Measurements from ENCODE around the gene AADACL3.
"Not testable (repeated sequence)": the region's sequence is repeated elsewhere in the genome, so short reads cannot be mapped to it uniquely, and the experiment has no call there.

Gene AADACL3

DNA sequence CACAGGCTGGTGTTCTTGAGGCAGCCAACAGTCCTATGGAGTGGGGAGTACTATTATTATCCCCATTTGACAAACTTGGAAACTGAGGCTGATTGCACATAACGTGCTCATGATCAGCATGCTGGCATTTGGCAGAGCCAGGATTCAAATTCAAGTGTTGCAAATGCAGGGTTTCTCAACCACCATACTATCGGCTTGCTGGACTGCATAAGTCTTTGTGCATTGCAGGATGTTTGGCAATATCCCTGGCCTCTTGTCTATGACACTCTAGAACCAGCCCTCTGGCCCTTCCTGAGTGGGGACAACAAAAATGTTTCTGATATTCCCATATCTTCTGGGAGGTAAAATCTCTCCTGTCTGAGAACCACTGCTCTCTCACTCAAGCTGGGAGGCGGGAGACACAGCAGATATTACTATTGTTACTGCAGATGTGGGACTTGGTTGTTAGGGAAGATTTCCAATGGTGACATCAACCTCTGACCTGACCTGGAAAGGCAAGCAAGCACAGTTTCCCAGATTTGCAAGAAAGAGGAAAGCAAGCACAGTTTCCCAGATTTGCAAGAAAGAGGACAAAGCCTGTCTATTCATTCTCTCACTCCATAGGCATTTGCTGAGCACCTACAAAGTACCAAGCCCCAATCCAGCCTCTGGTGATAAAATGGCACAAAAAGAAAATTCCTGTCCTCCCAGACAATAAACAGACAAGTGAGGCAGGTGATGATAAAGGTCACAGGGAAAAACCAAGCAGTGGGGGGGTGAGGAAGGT, 1.0 kb upstream of the AADACL3 start:
- DNase-seq (ENCODE audit: low read depth in 2 of 2) = no peak

DNA sequence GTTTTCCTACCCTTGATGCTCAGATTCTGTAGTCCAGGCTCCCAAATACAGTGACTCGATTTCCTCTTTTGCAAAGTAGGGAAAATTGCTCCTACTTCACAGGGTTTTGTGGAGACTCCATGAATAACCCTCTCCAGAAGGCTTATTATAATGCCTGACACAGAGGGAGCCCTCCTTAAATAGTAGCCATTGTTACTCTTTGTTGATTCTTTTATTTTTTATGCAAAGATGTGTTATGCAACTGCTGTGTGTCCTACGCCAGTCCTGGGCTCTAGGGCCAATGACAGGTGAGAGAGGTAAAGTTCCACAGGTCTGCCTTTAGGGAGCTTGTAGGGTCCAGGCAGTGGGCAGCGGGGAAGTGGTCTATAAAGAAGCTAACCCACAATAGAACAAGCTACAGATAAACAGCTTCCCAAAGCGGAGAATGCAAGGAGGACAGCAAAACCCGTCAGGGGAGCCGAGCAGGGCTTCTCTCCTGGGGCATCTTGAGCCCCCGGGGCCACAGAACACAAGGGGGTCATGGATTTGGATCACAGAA, 1.5 kb downstream of the AADACL3 start:
- DNase-seq (ENCODE audit: low read depth in 2 of 2) = no peak

DNA sequence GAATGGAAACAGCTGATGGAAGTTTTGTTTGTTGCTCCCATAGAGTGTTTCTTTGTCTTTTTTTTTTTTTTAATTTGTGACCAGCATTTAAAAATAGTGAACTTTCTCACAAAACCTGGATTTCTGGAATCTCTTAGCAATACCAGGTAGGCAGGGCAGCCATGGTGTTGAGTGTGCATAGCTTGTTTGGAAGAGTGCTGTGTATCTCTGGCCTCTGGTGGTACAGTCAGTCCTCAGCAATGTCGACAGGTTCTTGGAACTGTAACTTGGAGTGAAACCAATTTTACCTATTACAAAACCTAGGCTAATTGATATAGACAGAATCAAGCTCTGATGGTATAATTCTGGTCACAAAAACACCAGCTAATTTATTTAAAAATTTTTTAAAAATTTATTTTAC, 6.7 kb downstream of the AADACL3 start:
- no peak for DNase-seq (ENCODE audit: low read depth in 2 of 2)

DNA sequence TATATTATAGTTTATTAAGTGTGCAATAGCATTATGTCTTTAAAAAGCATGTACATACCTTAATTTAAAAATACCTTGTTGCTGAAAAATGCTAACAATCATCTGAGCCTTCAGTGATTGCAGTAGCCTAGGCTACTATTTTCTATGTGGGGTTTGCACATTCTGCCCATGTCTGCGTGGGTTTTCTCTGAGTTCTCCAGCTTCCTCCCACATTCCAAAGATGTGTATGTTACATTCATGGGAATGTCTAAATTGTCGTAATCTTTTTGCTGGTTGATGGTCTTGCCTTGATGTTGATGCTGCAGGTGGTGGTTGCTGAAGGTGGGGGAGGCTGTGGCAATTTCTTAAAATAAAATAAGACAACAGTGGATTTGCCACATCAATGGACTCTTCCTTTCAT, 12.5 kb downstream of the AADACL3 start:
- no peak for DNase-seq (ENCODE audit: low read depth in 2 of 2)

DNA sequence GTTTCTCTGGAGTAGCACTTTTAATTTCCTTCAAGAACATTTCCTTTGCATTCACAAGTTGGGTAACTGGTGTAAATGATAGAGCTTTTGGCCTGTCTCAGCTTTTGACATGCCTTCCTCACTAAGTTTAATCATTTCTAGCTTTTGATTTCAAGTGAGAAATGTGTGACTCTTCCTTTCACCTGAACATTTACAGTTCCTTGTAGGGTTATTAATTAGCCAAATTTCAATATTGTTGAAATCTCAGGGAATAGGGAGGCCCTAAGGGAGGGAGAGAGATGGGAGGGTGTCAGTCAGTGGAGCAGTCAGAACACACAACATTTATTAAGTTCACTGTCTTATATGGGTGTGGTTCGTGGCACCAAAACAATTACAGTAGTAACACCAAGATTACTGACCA, 14.2 kb downstream of the AADACL3 start:
- DNase-seq (ENCODE audit: low read depth in 2 of 2) = no peak

DNA sequence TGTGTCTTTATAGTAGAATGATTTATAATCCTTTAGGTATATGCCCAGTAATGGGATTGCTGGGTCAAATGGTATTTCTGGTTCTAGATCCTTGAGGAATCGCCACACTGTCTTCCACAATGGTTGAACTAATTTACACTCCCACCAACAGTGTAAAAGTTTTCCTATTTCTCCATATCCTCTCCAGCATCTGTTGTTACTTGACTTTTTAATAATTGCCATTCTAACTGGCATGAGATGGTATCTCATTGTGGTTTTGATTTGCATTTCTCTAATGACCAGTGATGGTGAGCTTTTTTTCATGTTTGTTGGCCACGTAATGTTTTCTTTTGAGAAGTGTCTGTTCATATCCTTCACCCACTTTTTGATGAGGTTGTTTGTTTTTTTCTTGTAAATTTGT, 15.2 kb downstream of the AADACL3 start:
- not testable (repeated sequence) for DNase-seq (ENCODE audit: low read depth in 2 of 2)

DNA sequence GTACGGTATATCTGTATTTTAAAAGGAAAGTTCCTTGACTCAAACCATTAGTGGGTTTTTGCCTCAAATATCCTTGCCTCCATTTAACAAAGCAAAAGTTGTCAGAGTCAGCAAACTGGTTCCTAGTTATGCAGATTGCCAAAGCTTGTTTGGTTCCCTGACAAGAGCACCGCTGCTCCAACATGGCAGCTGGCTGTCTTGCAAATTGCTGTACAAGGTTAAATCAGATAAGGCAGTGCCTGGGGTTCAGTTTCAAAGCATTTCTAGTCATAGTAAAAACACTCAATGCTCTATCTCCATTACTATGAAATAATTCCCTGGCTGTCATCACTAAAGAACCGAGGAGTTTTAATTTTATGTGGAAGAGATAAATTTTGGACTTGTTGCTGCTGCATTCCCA, 18.7 kb downstream of the AADACL3 start:
- no peak for DNase-seq (ENCODE audit: low read depth in 2 of 2)

DNA sequence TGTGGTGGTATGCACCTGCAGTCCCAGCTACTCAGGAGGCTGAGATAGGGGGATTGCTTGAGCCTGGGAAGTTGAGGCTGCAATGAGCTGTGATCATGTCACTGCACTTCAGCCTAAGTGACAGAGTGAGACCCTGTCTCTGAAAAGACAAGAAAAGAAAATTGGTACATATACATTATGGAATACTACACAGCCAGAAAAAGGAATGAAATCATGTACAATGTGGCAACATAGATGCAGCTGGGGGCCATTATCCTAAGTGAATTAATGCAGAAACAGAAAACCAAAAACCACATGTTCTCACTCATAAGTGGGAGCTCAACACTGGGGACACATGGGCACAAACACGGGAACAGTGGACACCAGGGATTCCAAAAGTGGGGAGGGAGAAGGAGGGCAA, 23.0 kb downstream of the AADACL3 start:
- DNase-seq (ENCODE audit: low read depth in 2 of 2) = no peak

DNA sequence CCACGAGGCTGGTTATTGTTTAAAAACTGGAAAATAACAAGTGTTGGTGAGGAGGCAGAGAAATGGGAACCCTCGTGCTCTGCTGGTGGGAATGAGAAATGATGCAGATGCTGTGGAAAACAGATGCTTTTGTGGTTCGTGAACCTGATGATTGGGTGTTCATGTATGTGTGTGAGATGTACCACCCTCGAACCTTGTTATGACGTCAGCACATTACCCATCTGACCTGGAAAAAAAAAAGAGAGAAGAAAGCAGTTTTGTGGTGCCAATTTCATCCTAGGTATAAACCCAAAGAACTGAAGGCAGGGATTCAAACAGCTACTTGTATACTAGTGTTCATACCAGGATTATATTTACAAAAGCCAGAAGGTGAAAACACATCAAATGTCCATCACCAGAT, 23.7 kb downstream of the AADACL3 start:
- DNase-seq (ENCODE audit: low read depth in 2 of 2) = no peak

DNA sequence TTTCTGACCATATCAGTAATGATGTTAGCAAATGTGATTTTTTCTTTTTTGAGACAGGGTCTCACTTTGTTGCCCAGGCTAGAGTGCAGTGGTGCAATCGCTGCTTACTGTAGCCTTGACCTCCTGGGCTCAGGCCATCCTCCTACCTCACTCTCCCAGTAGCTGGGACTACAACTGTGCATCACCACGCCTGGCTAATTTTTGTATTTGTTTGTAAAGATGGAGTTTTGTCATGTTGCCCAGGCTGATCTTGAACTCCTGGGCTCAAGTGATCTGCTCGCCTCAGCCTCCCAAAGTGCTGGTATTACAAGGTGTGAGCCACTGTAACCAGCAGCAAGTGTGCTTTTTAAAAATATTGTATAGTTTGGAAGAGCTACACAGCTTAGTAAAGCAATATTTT, 26.0 kb downstream of the AADACL3 start:
- no peak for DNase-seq (ENCODE audit: low read depth in 2 of 2)

DNA sequence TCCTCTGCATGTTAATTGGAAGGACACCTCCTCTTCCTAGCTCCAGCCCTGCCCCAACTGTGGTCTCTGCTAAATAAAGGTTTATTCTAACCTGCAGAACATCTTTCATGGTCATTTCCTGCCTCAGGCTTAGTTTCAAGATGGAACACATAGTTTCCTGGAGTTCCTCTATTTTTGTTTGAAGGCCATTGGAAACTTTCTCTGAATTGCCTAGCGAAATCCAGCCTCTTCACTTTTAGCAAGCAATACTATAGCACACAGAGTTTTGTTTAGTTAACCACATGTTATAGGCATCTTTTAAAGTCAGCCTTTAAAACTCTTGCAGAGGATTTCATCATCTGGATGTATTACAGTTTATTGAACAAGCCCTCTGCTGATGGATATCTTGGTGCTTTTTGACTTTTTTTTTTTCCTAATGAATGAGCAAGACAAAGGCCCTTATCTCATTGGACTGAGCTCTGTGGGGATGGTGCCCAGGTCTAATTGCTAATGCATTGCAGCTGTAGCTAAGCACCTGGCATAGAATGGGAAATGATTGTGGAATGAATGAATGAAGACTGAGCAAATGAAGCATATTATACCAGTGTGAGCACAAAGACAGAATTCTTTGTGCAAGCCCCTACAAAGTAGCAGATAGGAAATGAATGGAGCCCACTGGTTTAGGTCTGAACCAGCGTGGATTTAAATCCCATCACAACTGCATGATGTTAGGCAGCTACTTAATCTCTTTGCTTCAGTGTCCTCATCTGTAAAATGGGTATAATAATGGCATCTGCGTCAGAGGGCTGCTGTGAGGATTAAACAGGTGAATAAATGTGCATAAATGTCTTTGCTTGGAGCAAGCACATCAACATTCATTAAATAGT, 29.4 kb downstream of the AADACL3 start:
- DNase-seq (ENCODE audit: low read depth in 2 of 2) = no peak

DNA sequence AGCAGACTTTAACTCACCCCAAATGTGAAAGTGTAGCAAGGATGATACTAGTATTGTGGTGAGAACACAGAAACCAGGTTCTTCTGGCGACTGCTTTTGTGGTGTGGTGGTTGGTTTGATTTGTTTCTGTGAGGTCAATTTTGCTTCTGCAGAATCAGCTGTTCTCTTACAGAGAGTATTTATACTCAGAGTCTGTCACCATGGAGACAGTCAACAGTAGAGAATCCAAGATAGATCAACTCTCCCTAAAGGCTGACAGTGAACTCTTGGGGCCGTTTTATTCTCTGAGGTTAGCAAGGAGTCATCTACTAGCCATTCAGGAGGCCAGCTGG, 30.0 kb downstream of the AADACL3 start, which contains the start of gene CFAP107:
Gene CFAP107, plus strand, starts transcription at position 209 of the 332 bp plus-strand sequence. CDS start 231 bp downstream, outside the sequence.
- DNase-seq (ENCODE audit: low read depth in 2 of 2) = no peak

DNA sequence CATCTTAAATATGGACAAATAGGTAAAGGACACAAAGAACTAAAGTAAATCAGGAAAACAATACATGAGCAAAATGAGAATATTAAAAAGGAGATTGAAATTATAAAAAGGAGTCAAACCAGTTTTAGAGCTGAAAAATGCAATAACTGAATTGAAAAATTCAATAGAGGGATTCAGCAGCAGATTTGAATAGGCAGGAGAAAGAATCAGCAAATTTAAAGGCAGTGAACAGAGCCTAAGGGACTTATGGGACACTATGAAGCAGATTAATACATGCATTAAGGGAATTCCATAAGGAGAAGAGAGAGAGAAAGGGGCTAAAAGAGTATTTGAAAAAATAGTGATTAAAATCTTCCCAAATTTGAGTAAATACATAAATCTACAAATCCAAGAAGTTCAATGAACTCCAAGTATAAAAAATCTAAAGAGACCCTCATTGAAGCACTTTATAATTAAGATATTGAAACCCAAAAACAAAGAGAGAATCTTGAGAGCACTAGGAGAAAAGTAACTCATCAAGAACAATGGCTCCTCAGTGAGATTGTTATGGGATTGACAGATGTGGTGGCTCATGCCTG, 33.0 kb downstream of the AADACL3 start:
- DNase-seq (ENCODE audit: low read depth in 2 of 2) = no peak

DNA sequence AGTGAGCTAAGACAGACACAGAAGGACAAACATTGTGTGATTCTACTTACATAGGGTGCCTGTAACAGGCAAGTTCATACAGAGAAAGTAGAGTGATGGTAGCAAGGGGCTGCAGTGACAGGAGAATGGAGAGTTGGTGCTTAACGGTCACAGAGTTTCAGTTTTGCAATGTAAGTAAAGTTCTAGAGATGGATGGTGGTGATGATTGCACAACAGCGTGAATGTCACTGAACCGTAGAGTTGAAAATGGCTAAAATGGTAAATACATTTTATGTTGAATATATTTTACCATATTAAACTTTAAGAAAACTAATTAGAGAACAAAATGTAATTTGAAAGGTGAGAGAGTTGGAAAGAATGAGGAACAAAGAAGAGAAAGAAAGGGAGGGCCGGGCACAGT, 38.8 kb downstream of the AADACL3 start:
- no peak for DNase-seq (ENCODE audit: low read depth in 2 of 2)

DNA sequence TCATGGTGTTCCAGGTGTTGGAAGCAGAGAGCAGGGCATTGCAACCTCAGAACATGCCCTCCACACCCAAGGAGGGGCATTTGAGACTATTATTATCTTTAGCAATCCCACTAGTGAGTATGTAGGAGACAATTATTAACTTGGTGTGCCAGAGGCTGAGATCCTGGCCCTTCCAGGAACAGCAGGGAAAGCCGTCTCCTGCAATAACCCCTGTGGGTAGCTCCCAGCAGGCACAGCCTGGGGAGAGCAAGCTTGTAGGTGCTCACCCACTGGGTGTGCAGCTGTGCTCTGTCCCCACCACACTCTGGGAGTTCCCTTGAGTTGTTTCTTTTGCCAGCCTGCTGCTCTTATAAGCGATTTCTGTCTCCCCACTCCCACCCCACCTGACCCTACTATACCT, 40.4 kb downstream of the AADACL3 start:
- DNase-seq (ENCODE audit: low read depth in 2 of 2) = no peak

DNA sequence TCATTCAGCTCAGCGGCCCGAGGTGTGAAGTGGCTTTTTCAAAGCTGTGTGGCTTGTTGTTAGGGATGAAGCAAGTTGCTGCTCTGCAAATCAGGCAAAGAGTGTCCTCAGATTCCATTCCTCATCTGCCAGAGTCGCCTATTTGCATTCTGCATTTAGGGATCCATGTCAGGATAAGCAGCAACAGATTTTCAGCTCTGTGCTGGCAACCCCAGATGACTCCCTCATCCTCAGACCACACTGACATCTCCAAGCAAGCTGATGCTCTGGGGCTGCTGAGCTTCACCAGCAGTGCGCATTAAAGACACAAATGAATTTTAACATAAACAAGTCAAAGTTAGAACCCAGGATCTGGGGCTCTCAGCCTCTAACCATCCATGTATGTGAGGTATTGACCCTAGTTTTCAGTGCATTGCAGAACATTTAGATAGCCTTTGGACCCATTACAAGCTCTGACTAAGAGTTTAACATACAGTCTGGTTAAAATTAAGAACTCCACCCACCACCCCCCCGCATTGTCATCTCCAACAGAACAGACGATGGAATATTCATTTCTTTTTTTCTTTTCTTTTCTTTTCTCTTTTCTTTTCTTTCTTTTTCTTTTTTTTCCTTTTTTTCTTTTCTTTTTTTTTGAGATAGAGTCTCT, 41.0 kb downstream of the AADACL3 start:
- DNase-seq (ENCODE audit: low read depth in 2 of 2) = no peak

DNA sequence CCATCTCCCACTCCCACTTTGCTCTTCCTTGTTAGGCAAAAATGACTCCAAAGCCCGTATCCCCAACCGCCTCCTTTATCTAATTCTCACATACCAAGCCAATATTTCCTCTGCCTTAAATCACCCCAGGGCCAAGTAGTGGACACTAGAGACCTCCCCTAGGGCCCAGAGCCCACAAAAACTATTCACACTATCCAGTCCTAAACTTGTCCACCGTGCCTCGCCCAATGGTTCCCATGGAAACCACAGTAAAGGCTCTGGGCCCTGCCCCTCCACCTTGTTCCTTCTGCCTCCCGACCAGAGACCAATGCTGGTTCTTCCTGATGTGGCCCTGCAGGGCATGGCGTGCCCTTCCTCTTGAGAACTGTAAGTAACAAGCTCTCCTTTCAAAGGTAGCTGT, 41.9 kb downstream of the AADACL3 start:
- no peak for DNase-seq (ENCODE audit: low read depth in 2 of 2)

DNA sequence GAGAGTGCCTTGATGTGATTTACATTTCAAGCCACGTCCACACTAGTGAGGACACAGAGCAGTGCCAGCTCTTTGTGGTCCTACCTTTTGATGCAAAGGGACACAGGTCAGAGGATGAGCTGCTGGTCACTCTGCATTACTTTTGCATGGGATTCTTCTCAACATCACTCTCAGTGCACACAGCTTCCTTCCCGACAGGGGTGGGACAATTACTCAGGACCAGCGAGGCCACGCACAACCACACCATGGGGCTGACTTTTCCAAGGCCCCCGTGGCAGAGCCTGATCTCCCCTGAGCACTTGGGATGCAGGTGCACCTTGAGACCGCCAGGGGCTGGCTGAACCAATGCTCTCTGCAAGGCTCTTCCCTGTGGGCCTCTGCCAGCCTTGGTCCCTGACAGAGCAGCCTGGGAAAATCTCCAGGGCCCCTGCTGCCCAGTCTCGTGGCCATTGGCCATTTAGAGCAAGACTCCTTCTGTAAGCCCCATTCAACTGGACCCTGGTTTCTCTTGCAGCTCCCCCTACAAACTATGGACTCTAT, 44.4 kb downstream of the AADACL3 start:
- DNase-seq (ENCODE audit: low read depth in 2 of 2) = no peak

DNA sequence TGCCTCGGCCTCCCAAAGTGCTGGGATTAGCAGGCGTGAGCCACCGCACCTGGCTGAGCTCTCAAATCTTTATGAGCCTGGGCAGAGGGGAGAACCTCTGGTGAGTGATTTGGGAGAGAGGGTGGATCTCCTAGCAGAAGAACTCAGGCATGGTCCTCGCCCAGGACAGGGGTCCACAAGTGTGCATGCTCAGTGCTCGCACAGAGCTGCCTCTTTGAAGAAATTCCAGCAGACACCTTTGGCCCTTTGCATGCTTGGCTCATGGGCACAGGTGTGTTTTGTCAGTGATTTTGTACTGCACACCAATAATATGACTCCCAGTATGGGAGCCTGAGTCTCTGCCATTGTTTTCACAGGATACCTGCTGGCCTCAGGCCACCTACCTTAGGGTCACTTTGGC, 45.9 kb downstream of the AADACL3 start:
- DNase-seq (ENCODE audit: low read depth in 2 of 2) = no peak

DNA sequence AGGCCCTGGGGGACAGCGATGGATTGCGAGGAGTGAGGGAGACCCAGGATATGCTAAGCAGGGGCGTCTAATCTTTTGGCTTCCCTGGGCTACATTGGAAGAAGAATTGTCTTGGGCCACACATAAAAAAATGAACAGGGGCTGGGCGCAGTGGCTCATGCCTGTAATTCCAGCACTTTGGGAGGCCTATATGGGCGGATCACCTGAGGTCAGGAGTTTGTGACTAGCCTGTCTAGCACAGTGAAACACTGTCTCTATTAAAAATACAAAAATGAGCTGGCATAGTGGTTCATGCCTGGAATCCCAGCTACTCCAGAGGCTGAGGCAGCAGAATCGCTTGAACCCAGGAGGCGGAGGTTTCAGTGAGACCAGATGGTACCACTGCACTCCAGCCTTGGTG, 46.9 kb downstream of the AADACL3 start:
- DNase-seq (ENCODE audit: low read depth in 2 of 2) = no peak

DNA sequence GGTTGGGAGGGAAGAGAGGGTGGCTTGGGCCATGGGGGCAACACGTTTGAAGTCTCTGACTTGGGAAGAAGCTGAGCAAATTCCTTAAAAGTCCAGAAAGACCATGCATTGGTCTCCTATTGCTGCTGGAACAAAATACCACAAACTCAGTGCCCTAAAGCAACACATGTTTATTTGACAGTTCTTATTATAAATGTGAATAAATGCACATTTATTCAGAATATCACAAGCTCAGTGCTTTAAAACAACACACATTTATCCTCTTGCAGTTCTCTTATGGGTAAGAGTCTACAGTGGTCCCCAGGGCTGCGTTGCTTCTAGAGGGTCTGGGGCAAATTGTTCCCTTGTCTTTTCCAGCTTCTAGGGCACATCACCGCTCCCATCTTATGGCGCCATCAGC, 47.6 kb downstream of the AADACL3 start:
- no peak for DNase-seq (ENCODE audit: low read depth in 2 of 2)

DNA sequence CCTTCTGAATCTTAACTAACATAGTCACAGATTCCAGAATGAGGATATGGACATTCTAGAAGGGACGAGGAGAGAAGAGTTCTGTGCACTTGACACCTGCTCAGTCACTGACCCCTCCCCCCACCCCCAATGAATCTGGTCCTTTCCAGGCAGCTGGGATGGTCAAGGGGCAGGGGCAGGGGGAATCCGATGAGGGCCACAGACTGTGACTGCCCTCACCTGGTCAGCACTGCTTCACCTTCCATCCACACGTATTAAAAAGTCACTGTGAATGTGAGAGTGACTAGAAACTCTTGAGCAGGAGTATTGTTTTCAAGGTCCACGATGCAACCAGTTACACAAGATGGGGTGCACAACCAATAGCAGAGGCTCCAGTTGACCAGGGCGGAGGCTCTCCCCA, 48.1 kb downstream of the AADACL3 start:
- no peak for DNase-seq (ENCODE audit: low read depth in 2 of 2)

Measured in stimulated activated CD4-positive, alpha-beta T cell treated with anti-CD3 and anti-CD28 coated beads, Interleukin-1b, Interleukin-23, amount 100 ng/mL, for 4 hours (primary cell).